ENCODE results near the gene MED13L.

DNA sequence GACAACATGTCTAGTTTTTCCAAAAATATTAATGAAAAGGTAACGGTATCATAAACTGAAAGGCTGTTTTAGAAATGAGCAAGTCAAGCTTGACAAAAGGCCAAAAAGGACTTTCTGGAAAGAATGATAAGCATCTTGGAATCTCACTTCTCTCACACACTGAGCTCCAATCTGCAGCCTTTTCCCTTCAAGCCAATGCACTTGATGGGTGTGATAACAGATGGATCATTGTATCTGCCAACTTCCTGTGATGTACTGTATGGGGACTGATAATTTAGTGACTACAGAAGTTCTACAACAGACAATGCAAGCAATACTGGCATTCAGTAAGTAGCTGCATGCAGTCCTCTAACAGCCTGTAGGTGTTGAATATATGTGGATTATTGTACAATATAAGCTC lies 147.1 kb downstream of the MED13L start:
- TF ChIP-seq POLR2A (IDR thresholded peaks at IDR 0.05): no peak
- TF ChIP-seq, protein P1, sequence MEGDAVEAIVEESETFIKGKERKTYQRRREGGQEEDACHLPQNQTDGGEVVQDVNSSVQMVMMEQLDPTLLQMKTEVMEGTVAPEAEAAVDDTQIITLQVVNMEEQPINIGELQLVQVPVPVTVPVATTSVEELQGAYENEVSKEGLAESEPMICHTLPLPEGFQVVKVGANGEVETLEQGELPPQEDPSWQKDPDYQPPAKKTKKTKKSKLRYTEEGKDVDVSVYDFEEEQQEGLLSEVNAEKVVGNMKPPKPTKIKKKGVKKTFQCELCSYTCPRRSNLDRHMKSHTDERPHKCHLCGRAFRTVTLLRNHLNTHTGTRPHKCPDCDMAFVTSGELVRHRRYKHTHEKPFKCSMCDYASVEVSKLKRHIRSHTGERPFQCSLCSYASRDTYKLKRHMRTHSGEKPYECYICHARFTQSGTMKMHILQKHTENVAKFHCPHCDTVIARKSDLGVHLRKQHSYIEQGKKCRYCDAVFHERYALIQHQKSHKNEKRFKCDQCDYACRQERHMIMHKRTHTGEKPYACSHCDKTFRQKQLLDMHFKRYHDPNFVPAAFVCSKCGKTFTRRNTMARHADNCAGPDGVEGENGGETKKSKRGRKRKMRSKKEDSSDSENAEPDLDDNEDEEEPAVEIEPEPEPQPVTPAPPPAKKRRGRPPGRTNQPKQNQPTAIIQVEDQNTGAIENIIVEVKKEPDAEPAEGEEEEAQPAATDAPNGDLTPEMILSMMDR (IDR thresholded peaks at IDR 0.05): no peak

Data from thyroid gland (tissue), 4 donors.